Epidermal melanocyte (primary cell): Measurements from ENCODE around the gene CDCP1.
"Not testable (repeated sequence)": the region's sequence is repeated elsewhere in the genome, so short reads cannot be mapped to it uniquely, and the experiment has no call there.

ENCODE experiments used
- DNase-seq: peaks from one replicate; pipeline ENCODE4 v3.0.0; 2011; ENCODE audit warnings: low spot score; ENCODE audit not compliant: insufficient read length

The CDCP1 gene

GRCh38 chr3:45173776-45174175 lies 27.6 kb upstream of the CDCP1 start:
- no peak for DNase-seq

GRCh38 chr3:45171283-45171682 lies 25.1 kb upstream of the CDCP1 start:
- DNase-seq: no peak

GRCh38 chr3:45170096-45170495 lies 23.9 kb upstream of the CDCP1 start:
- DNase-seq: no peak

GRCh38 chr3:45169125-45169904 lies 23.1 kb upstream of the CDCP1 start:
- DNase-seq: no peak

GRCh38 chr3:45168451-45168850 lies 22.3 kb upstream of the CDCP1 start:
- DNase-seq: no peak

- peak; percentile 72 for DNase-seq
These were observed 21.1 kb upstream of the CDCP1 start for GRCh38 chr3:45167011-45167911.

GRCh38 chr3:45166321-45166879 lies 20.2 kb upstream of the CDCP1 start:
- no peak for DNase-seq

GRCh38 chr3:45165497-45166283 lies 19.5 kb upstream of the CDCP1 start:
- no peak for DNase-seq

GRCh38 chr3:45164056-45164455 lies 17.9 kb upstream of the CDCP1 start:
- no peak for DNase-seq

- DNase-seq: no peak
These were observed 17.3 kb upstream of the CDCP1 start for GRCh38 chr3:45163481-45163880.

- DNase-seq: no peak
These were observed 8.5 kb upstream of the CDCP1 start for GRCh38 chr3:45154641-45155147.

GRCh38 chr3:45153658-45154437 lies 7.7 kb upstream of the CDCP1 start:
- no peak for DNase-seq

- DNase-seq: no peak
These were observed 6.1 kb upstream of the CDCP1 start for GRCh38 chr3:45152307-45152706.

- no peak for DNase-seq
These were observed 4.9 kb upstream of the CDCP1 start for GRCh38 chr3:45151100-45151499.

- DNase-seq: no peak
These were observed 2.7 kb upstream of the CDCP1 start for GRCh38 chr3:45148921-45149320.

GRCh38 chr3:45145223-45145622 lies 955 bp downstream of the CDCP1 start:
- DNase-seq: no peak

GRCh38 chr3:45143673-45144671 lies 2.2 kb downstream of the CDCP1 start:
- DNase-seq: no peak

- DNase-seq: not testable (repeated sequence)
These were observed 5.4 kb downstream of the CDCP1 start for GRCh38 chr3:45140770-45141155.

- peak; percentile 38 for DNase-seq
These were observed 5.9 kb downstream of the CDCP1 start for GRCh38 chr3:45140141-45140769.
